CD4-positive, alpha-beta T cell treated with Interleukin-21 for 1 hour (primary cell): Measurements from ENCODE around the gene FBXW7.

Experiments used
- DNase-seq: peaks from one replicate; pipeline ENCODE4 v3.0.0-alpha.2; 2020

Gene FBXW7

DNA sequence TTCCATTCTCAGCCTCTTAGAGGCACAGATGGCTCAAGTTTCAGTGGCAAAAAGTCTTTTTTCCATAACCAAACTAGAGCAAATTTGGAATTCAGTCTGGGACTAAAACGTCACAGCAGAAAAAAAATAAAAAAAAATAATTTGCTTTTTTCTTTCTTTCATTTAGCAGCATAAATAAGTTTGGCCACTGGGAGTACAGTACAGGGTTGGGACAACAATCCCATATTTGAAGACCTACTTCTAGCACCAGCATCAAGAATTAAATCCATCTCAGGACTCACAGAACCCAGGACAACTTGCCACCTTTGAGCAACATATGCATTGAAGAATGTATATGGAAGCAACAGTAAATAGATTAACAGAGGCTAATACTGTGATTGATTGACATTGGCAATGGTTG, 214.0 kb downstream of the FBXW7 start:
- no peak for DNase-seq

DNA sequence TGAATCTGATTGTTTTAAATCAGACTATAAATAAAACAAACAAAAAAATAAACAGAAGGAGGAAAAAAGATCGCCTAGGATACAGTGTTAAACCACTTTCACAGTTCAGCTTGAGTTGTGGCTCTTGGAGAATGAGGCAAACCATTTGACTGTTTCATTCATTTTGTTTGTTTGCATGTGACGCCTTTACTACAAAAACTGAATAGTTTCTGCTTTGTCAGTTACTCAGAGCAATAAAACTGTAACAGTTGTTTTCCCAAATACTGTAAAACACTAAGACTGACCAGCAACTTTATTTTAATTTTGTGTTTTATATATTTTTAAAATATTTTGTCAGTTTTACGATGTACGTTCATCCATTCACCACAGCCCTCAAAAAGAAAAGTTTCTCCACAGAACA, 214.5 kb downstream of the FBXW7 start:
- no peak for DNase-seq

DNA sequence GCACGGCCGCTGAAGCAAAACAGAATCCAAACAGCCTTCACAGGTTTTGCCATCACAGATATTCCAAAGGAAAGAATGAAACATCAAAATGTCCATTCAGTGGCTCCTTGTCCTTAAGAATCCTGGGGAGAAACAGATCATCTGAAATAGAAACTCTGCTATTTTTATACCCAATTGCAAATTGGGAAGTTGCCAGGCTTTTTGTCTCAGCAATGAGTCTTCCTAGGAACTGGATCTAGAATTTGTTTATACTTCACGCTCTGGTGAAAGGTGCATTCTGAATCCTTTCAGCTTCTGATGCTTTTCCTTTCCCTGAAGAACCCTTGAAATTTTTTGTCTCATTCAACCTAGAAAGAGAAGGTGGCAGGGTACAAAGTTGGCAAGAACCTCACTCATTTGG, 218.9 kb downstream of the FBXW7 start:
- DNase-seq = no peak

DNA sequence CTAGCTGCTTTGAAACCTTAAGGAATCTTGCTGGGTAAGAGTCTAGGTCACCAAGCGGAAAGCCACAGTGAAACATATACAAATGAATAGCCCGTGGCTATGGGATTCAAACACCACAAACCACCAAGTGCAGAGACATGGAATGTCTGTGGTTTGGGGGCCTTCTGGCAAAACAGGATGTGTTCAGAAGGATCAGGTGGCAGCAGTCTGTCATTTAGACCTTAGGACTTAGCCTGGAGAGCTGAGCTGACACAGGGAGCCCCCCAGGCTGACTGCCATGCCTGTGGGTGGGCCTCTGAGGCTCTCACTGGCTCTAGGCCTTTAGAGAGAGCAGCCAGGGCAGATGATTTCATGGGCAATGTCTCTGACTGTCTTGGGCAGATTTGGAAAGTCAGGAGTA, 225.6 kb downstream of the FBXW7 start:
- DNase-seq = no peak

DNA sequence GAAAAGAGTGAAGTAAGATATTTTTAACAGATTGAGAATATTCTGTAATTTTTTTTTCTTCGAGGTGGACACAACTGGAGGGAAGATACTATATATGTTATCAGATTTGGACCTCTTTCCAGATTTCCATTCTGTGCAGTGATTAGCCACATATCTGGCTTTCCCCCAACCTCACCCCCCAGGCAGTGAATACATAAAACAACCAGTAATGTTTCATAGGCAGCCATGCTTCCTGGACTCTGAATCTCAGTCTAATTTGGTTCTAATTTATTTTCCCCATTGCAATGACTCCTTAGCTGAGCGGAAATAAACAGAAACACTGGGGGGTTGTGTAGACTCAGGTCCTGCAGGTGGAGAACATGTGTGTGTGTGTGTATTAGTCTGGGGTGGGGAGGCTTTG, 226.5 kb downstream of the FBXW7 start:
- DNase-seq = no peak

DNA sequence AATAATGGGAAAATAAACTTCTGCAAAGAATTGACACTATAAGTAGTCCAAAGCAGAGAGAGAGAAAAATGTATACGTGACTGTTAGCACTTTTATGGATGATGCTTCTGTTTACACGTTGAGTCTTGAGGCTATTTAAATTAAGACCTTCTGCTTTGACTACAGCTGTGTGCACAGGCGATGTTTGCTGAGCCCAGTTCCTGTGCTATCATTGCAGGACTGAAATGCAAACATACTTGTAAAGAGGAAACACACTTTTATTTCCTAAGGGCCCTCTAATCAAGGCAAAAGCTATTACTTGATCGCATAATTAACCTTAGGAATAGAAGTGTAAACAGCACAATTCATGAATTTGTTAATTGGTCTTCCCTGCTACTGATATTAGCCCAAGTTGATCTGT, 226.9 kb downstream of the FBXW7 start:
- DNase-seq = no peak

DNA sequence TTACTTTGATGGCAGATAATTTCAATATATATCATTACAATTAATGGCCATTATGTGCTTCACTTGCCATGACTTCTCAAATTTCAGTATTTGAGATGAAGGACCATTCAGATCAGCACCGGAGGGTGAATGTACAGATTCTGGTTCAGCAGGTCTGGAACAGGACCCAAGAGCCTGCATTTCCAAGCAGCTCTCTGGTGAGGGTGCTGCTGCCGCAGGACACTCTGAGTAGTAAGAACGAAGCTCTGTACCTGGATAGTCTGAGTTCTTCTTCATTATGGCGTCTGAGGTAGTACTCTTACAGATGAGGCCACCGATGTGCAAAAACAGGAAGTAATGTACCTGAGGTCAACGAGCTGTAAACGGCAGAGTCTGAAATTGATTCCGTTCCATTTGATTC, 228.2 kb downstream of the FBXW7 start:
- no peak for DNase-seq

DNA sequence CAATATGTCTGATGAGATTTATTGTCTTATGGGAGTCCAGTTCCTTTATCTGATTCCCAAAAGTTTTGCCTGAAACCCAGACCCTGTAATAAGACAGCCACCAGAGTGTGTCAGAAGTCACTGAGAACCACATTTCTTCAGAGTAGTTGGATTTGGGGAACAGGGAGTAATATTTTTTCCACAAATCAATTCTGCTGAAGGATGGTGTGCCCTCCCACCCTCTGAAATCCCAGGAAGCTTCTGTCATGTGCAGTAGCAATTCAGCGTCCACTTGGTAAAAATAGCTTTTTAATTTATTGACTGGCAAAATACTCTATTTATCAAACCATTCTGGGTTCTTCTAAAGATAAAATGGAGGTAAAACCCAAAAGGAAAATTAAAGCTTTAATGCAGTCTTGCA, 229.4 kb downstream of the FBXW7 start:
- DNase-seq = no peak

DNA sequence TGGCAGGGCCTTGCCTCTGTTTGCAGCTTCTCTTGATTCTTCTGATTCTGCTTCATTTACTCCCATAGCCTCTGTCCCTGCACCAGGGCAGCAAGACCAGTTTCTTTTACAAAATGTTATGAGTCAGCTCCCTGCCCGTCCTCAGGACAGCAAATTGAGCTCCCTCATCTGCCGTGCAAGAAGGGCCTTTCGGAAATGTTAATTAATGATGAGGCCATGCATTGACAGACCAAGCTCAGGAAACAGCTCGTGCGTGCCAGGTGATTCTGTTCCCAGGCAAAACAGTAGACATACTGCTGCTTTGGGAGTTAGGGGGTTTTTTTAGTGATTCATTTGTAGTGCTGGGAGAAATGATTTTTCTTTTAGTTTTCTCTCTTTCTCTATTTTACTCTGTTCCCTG, 231.7 kb downstream of the FBXW7 start:
- no peak for DNase-seq

DNA sequence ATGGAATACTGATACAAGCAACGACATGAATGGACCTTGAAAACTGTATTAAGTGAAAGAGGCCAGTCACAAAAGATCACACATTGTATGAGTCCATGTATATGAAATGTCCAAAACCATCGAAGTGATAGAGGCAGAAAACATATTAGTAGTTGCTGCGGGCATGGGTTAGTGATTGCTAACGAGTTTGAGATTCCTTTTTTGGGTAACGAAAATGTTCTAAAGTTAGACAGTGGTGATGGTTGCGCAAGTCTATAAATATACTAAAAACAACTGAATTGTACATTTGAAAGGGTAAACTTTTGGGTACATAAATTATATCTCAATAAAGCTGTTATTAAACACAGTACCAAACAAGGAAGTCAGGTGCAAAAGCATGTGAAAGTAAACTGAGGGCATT, 234.5 kb downstream of the FBXW7 start:
- DNase-seq = no peak

DNA sequence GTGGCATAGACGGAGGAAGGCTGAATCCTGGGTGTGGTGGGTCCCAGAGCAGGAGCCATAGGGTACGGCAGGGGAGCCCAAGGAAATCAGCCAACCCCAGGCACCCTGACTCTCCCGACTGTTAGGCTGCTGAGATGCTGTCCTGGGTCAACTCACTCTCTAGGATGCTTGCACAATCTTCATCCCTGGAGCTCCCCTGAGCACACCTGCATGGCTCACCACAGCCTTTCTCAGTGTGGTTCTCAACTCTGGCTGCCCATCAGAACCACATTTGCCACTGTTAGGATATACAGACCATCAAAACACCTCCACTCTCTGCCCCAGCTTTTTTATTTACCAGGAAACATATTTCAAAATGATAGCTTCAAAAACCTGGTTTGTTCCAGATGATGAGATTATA, 236.3 kb downstream of the FBXW7 start:
- DNase-seq = no peak

DNA sequence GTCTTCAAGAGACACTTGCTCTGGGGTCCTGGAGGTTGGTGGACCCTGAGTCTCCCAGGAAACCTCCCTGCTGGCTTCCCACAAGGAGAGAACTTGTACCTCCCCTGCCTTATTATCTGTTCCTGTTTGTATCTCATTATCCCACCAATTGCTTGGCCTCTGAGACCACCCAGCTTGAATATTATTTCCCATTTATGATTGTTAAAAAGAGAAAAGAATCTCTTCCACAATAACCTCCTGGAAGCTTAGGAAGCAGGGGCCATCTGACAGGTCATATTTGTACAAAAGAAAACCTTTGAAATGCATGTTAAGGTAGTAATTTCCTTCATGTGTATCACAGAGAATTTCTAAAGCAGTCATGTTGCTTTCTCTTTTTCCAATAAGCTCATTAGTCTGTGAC, 239.5 kb downstream of the FBXW7 start:
- no peak for DNase-seq

DNA sequence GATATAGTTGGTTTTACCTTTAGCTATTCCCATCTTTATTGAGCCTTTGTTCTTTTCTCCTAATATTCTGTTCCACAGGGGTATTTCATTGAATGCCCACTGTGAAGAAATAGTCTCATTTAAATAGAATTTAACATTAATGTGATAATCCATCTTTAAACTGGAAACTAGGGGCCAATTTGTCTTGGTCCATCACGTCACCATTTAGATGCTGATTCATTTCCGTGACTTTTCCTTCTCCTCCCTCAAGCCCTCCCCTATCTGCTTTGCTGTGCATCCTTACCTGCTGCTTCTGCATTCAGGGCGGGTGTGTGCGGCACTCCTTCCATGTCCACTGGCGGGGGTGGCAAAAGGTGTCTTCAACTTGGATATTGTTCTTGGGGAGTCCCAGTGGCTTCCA, 241.1 kb downstream of the FBXW7 start:
- DNase-seq = no peak

DNA sequence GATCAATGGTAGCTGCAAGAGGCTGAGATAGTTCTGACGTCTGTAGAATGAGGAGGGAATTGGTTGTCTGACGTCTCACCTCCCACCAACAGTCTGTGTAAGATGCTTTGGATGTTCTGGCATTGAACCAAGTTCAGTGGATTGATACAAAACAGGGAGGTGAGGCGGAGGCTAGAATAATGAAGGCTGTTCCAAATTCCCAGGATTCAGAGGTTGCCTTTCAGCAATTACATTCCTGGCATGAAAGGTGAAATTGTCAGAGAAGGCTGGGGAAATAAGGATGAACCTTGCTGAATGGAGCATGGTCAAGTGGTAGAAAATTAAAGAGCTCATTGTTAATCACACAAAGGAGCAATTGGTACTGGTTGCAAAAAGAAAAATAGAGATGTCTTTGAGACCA, 241.6 kb downstream of the FBXW7 start:
- DNase-seq = no peak

DNA sequence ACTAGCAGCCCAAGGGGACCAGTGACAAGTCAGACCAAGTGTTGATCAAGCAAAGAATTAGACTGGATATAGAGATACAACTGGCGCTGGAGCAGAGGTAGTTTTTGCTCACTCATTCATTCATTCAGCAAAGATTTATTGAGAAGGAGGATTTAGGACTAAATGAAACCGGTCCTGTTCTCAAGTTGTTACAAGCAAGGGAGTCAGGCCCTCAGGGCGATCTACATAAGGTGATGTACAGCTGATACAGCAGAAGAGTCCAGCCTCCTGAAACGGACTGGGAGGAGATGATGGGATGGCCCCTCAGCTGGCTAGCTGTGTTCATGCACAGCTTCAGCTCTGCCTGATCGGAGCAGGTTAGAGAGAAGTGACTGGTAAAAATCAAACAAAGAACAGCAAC, 242.4 kb downstream of the FBXW7 start:
- DNase-seq = no peak

DNA sequence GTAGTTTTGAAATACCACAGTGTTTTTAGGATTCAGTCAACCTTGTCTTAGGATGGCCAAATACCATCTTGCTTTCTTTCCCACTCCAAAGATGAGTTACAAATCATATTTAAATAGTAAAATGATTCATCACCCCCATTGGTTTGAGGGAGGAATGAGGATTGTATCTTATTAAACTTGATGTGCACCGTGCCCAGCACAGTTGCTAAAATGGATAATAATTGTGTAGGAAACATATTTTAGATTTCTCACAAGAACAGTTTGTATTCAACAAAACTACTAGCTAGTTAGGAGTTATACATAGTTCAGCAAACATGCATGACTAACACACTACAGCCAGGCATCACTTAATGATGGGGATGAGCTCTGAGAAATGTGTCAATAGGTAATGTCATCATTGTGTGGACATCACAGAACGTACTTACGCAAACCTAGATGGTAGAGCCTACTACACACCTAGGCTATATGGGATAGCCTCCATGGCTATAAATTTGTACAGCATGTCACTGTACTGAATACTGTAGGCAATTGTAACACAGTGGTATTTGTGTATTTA, 245.4 kb downstream of the FBXW7 start:
- no peak for DNase-seq

DNA sequence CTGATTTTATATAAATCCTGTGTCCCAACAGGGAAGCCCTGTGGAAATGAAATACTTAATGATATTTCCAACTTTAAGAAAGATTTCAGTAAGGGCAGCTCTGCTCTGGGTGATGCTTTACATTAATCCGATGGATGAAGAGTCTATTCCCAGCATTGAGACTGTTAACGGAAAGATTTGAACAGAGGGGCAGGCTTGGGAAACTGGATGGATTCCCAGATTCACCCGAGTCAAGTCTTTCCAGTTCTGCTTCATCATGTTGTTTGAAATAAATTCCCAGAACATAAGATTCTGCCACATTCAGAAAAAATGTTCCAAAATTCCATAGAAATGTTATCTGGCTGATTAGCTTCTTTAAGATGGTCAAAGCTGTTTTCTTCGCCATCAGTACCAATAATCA, 246.0 kb downstream of the FBXW7 start:
- no peak for DNase-seq

DNA sequence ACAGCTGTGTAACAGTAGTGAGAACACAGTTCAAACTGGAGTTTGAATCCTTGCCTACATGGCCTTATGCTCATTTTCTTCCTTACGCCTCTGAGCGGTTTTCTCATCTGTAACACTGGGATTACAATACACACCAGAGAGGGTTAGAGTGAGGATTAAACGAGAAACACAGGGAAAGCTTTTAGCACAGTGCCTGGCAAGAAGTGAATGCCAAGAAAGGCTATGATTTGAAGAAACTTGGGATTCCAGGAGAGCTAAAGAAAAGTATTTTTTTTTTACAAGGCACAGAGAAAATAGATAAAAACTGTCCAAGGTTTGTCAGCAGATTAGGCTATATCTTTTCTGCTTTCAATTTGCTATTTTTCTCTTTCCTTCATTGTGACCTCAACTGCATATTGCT, 246.4 kb downstream of the FBXW7 start:
- DNase-seq = no peak

DNA sequence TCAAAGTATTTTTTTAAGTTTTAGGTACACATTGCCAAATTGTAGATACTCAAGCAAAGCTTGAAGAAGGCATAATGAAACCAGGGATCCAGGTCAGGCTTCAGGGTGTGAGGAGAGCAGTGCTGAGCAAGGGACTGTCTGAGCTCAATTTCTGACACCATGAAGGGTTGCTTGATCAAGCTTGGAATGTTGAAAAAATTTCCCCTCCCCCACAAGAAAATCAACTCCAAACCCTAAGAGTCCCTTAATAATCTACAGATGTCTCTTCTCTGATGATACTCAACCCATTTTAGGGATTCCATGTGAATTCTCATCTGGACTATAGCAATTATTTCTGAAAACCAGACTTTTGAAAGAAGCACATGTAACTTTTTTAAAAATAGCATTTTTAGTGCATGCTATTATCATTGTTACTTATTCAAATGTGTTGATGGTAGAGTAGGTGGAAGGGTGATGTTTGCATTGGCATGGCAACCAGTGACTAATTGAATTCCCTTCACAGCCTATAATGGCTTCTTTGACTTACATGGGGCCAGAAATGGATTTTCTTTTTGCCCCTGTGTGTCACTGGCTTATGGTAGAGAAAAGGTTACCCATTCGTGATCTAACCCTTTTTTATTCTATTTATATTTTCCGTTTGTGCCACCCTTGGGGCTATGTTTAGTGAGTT, 252.0 kb downstream of the FBXW7 start:
- DNase-seq = no peak

DNA sequence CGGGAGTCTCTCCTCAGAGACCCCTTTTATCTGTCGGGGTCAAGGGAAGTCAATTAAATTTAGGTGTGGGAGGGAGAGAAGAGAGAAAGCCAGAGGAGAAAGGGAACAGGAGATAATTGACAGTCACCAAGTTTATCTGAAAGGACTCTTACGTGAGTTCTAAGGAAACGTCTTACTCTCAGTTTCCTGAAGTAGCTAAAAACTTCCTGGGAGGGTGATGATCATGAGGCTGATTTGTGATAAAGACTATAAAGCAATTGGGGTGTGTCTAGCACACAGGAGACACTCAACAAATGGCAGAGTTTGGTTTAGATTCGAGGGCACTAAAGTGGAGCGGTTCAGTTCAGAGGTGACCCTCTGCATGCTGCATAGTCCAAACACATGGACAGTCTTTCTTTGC, 254.1 kb downstream of the FBXW7 start:
- peak; percentile 2 for DNase-seq

DNA sequence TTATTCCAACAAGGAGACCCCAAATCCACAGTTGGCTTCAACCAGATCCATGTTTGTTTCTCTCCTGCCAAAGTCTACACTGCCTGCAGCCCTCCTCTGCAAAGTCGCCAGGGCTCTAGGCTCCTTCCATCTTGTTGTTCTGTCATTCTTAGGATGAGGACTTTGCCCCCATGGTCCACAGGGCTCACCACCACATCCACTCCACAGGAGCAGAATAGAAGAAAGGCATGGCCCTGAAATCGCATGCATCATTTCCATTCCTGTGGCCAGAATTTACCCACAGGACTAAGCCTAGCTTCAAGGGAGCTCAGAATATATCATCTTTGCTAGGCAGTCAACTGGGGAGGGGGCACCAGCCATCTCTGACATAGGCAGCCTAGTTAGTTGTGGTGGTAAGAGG, 254.7 kb downstream of the FBXW7 start:
- no peak for DNase-seq

DNA sequence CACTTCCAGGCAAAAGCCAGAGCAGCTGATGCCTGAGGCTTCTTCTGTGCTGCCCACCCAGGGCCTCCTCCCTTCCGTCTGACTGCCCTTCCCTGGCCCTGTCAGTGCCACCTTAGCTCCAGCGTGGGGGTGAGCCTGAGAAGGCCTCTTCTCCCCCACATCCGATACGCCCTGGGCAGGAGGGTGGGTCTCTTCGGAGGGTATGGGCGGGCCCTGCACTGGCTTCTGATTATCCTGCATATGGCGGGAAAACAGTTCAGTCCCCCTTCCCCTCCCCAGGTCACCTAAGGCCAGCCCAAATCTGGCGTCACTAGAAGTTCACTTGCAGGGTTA, 256.7 kb downstream of the FBXW7 start:
- no peak for DNase-seq

DNA sequence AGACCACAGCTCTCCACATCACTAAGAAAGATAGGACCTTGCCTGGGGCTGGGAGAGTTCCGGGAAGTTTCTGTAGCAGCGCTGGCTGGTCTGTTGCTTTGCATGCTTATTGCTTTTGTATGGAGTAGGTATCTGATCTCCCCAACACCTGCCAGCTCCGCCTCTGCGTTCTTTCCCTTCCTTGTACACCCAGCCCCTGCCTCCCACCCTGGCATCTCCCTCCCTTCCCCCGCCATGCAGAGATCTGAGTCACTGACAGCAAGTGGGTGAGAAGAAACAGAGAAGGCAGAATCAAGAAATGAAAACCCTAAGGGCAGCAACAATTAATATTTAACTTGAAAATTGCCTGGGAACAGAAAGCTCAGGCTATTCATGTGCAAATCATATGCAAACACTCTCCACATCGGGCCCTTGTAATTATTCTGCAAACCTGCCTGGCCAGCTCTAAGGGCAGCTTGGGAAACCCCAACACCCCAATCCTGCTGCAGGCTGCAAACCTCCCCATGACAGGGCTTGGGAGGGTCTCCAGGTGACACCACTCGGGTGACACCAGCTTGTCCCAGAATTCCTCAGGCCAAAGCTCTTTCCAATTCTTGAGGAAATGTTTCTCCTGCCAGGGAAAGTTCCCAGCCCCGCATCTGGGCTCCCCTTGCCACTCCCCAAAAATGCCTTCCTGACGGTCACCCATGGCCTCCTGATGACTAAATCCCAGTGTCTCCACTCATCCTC, 257.2 kb downstream of the FBXW7 start:
- no peak for DNase-seq

DNA sequence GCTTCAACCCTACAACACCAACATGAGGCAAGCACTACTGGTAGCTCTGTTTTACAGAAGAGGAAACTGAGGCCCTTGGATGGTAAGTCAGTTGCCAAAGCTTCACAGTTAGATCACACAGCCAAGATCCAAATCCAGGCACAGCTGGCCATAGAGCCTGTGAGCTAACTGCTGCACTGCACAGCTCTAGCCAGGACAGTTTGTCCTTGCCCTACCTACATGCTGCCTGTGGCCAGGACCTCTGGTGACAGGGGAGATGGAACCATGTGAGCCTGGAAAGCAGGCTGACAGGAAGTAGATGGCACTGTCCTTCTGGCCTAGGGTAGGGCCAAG, 257.8 kb downstream of the FBXW7 start:
- DNase-seq = no peak

DNA sequence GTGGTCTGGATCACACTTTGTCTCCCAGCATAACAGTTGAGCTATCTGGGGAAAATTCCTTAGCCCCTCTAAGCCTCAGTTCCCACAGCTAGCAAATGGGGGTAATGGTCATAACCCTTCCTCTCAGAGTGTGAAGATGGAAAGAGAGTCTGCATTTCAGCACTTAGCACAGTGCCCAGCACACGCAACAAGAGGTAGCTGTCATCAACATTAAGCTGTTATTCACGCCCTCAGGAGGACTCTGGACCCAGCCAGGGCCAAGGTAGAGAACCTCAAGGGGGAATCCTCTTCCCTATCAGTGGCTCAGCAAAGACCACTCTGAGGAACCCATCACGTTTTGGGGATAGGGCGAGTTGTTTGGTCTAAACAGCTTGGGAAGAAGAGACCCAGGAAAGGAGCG, 258.6 kb downstream of the FBXW7 start:
- DNase-seq = no peak
